BLaER1 treated with 17β-estradiol and CSF1 and Interleukin-3, amounts not matched to agents 10 nM and 100 nM (cell line): ENCODE measurements around the gene TRDMT1.

Experiments
- H3K27ac ChIP-seq, 11 experiments: shearing (Covaris generic); formaldehyde crosslinking; 2 replicates each; pipeline ENCODE4 v1.8.1; 2022
- H3K27me3 ChIP-seq, 11 experiments: shearing (Covaris generic); formaldehyde crosslinking; 2 replicates each; pipeline ENCODE4 v1.8.1; 2022
- H3K36me3 ChIP-seq, 11 experiments: shearing (Covaris generic); formaldehyde crosslinking; 2 replicates each; pipeline ENCODE4 v1.8.1; 2022
- H3K4me1 ChIP-seq, 10 experiments: shearing (Covaris generic); formaldehyde crosslinking; 2 replicates each; pipeline ENCODE4 v1.8.1; 2022
- H3K4me2 ChIP-seq, 11 experiments: shearing (Covaris generic); formaldehyde crosslinking; 2 replicates each; pipeline ENCODE4 v1.8.1; 2022
- H3K4me3 ChIP-seq, 10 experiments: shearing (Covaris generic); formaldehyde crosslinking; 2 replicates each; pipeline ENCODE4 v1.8.1; 2022
- H3K9ac ChIP-seq, 11 experiments: shearing (Covaris generic); formaldehyde crosslinking; 2 replicates each; pipeline ENCODE4 v1.8.1; 2022
- H3K9me3 ChIP-seq, 11 experiments: shearing (Covaris generic); formaldehyde crosslinking; replicated peaks in 1 of 11; 2 replicates each; pipeline ENCODE4 v1.8.1; 2022
- H4K20me1 ChIP-seq, 11 experiments: shearing (Covaris generic); formaldehyde crosslinking; 2 replicates each; pipeline ENCODE4 v1.8.1; 2022
- Cebpa-rat ChIP-seq, 11 experiments: shearing (Covaris generic); IDR thresholded peaks; 2 replicates each; pipeline ENCODE4 v1.8.1; 2022

TRDMT1 gene

DNA sequence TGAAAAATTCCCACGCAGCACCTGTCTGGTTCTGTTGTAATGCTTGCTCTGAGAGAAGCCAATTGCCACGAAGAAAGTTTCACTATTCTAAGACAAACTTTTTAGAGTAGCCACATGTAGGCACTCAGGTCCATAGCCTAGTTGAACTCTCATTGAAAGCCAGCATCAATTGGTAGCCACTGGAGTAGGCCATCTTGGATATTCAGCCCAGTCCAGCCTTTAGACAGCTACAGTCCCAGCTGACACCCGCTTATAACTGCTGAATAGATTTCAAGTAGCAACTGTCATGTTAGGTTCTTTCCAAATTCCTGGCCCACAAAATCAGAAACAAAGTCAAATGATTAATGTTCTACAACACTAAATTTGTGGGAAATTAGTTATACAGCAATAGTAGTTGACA, 103.5 kb downstream of the TRDMT1 start:
- TF ChIP-seq Cebpa-rat (IDR thresholded peaks at IDR 0.05) = no peak
- Histone ChIP-seq H3K27ac (no peak overlapping the region), H4K20me1 (no peaks in the 10 kb centered on the region), H3K9ac (no peak overlapping the region), H3K27me3 (no peaks in the 10 kb centered on the region), H3K4me1 (peaks cover 0 to 7% (median 0%) of the 10 kb centered on the region in 10 experiments; a peak in 3 of 20 replicates), H3K36me3 (no peaks in the 10 kb centered on the region), H3K9me3 (peaks cover 0 to 10% (median 6%) of the 10 kb centered on the region in 11 experiments; a peak in 12 of 22 replicates), H3K4me2 (no peak overlapping the region), H3K4me3 (no peak overlapping the region)
